A549 (cell line): ENCODE measurements around the gene CHAF1B.

Source experiments
- CTCF ChIP-seq: fragments of >200 bp; sonication (Bioruptor Twin); formaldehyde crosslinking; IDR thresholded peaks from 3 replicates; pipeline ENCODE4 v1.5.1; 2016
- POLR2A ChIP-seq: IDR thresholded peaks from 2 replicates; pipeline ENCODE4 v1.6.1; 2012; ENCODE audit warnings: mild to moderate bottlenecking, low read length
- SMC3 ChIP-seq: fragments of >200 bp; sonication (Bioruptor Twin); formaldehyde crosslinking; IDR thresholded peaks from 3 replicates; pipeline ENCODE4 v1.6.1; 2018; ENCODE audit warnings: inconsistent platforms

- no peak for TF ChIP-seq SMC3
- TF ChIP-seq CTCF, result no peak
- no peak for TF ChIP-seq POLR2A
These were observed 39.4 kb downstream of the CHAF1B start for GRCh38 chr21:36424592-36424991.
